Fibroblast of pulmonary artery (primary cell): ENCODE data around the gene PPA2.
"Not testable (repeated sequence)": the region's sequence is repeated elsewhere in the genome, so short reads cannot be mapped to it uniquely, and the experiment has no call there.

Source experiments
- DNase-seq: peaks from one replicate; pipeline ENCODE4 v3.0.0-alpha.2; 2010; ENCODE audit warnings: low read depth
- H3K4me3 ChIP-seq: replicated peaks from 2 replicates; pipeline ENCODE4 v1.5.1; 2011; ENCODE audit warnings: low read depth, mild to moderate bottlenecking, control low read depth, low read length, moderate library complexity
- CTCF ChIP-seq: IDR thresholded peaks from 2 replicates; pipeline ENCODE4 v1.5.1; 2011; ENCODE audit warnings: mild to moderate bottlenecking, control low read depth, low read length, inconsistent platforms; ENCODE audit errors: missing control alignments

Gene PPA2

GRCh38 chr4:105461221-105461620 is 12.6 kb downstream of the PPA2 start:
- TF ChIP-seq CTCF, result no peak
- DNase-seq, result peak; percentile 59
- no peak overlapping the region for H3K4me3 ChIP-seq

- TF ChIP-seq CTCF, result no peak
Measured at GRCh38 chr4:105460306-105460705, 13.6 kb downstream of the PPA2 start.

GRCh38 chr4:105458541-105458940 is 15.3 kb downstream of the PPA2 start:
- not testable (repeated sequence) for DNase-seq, H3K4me3 ChIP-seq

More at GRCh38 chr4:105460306-105460705, 13.6 kb downstream of the PPA2 start:
- no peak for DNase-seq
- H3K4me3 ChIP-seq, result no peak overlapping the region

GRCh38 chr4:105458001-105458400 is 15.9 kb downstream of the PPA2 start:
- TF ChIP-seq CTCF, result no peak
- DNase-seq, result peak; percentile 19
- H3K4me3 ChIP-seq, result no peak overlapping the region

GRCh38 chr4:105455998-105456397 is 17.9 kb downstream of the PPA2 start:
- DNase-seq, result no peak
- TF ChIP-seq CTCF, result no peak

GRCh38 chr4:105455182-105455581 is 18.7 kb downstream of the PPA2 start:
- no peak for TF ChIP-seq CTCF
- no peak overlapping the region for H3K4me3 ChIP-seq
- DNase-seq, result no peak

More at GRCh38 chr4:105455998-105456397, 17.9 kb downstream of the PPA2 start:
- no peak overlapping the region for H3K4me3 ChIP-seq

- no peak for TF ChIP-seq CTCF
- no peak for DNase-seq
- H3K4me3 ChIP-seq, result no peak overlapping the region
Measured at GRCh38 chr4:105453550-105454205, 20.2 kb downstream of the PPA2 start.
